PC-9 (cell line): ENCODE results near the gene ZNF121.

Experiments used
- CTCF ChIP-seq: fragments of 200-600 bp; sonication (generic); conservative IDR thresholded peaks from 2 replicates; pipeline ENCODE4 v1.6.1; 2017; ENCODE audit warnings: mixed run types, antibody characterized with exemption, mild to moderate bottlenecking, moderate library complexity
- EZH2 ChIP-seq: fragments of 200-600 bp; sonication (generic); IDR thresholded peaks from 2 replicates; pipeline ENCODE4 v1.8.0; 2017; ENCODE audit warnings: antibody characterized with exemption, low read depth

GRCh38 chr19:9580728-9581127 lies 3.6 kb downstream of the ZNF121 start:
- no peak for TF ChIP-seq EZH2
- no peak for TF ChIP-seq CTCF
